H1 (cell line): ENCODE results near the gene IL5. TPM values are rescaled to one million over a fixed set of nuclear protein-coding genes. Genes with fewer than 3 reads are reported as not detected.

Experiments used
- CHD7 ChIP-seq: fragments of 300-600 bp; sonication (generic); IDR thresholded peaks from 2 replicates; pipeline ENCODE4 v1.7.1; 2012; ENCODE audit warnings: low read length, moderate library complexity, mild to moderate bottlenecking, inconsistent platforms; ENCODE audit not compliant: insufficient replicate concordance
- FOSL1 ChIP-seq: IDR thresholded peaks from 2 replicates; pipeline ENCODE4 v1.6.1; 2011; ENCODE audit warnings: mild to moderate bottlenecking, low read depth, low read length, moderate library complexity; ENCODE audit not compliant: insufficient read depth
- KDM4A ChIP-seq: IDR thresholded peaks from one replicate; pipeline ENCODE4 v1.7.1; 2012; ENCODE audit warnings: low read depth, mild to moderate bottlenecking, moderate library complexity, low read length, inconsistent platforms; ENCODE audit not compliant: severe bottlenecking
- SIRT6 ChIP-seq: IDR thresholded peaks from one replicate; pipeline ENCODE4 v1.7.1; 2012; ENCODE audit warnings: low read length, inconsistent platforms
- TEAD4 ChIP-seq: IDR thresholded peaks from 2 replicates; pipeline ENCODE4 v1.6.1; 2012; ENCODE audit warnings: low read depth, low read length, inconsistent platforms, mixed read lengths
- polyA plus RNA-seq, 7 experiments: library from polyadenylated mRNA; depleted of rRNA in 3 of 7; stranded (reverse) in 5 of 7; unstranded in 2 of 7; fragments of >200 nt in 5 of 7; fragments of 200-250 nt in 2 of 7; gene quantifications; 1 replicate in 5 of 7; 2 replicates in 1 of 7; 4 replicates in 1 of 7; pipeline versions ENCODE4 v1.2.1 to v1.2.3, GENCODE V29; 2011 to 2013; ENCODE audit warnings: missing spikeins in 2 of 7, mixed read lengths in 2 of 7
- total RNA-seq: library from RNA; stranded (reverse); fragmentation: NEBNext Ultra II Directional; extraction: Animal tissue kit (Norgen Biotek cat#: 25700); gene quantifications from 2 replicates; pipeline ENCODE4 v1.2.1, GENCODE V29; 2021

IL5 gene
- total and polyA plus RNA-seq, 2 of the 8 experiments (the other 6 are each of a cell fraction or from before 2014, with no cell fraction given): not detected

GRCh38 chr5:132549576-132549975 is 6.3 kb upstream of the IL5 start (continued):
- TF ChIP-seq CHD7: no peak
- TF ChIP-seq SIRT6: no peak
- no peak for TF ChIP-seq TEAD4
- TF ChIP-seq KDM4A: no peak
- no peak for TF ChIP-seq FOSL1
